ENCODE results near the gene LSM7.

DNA sequence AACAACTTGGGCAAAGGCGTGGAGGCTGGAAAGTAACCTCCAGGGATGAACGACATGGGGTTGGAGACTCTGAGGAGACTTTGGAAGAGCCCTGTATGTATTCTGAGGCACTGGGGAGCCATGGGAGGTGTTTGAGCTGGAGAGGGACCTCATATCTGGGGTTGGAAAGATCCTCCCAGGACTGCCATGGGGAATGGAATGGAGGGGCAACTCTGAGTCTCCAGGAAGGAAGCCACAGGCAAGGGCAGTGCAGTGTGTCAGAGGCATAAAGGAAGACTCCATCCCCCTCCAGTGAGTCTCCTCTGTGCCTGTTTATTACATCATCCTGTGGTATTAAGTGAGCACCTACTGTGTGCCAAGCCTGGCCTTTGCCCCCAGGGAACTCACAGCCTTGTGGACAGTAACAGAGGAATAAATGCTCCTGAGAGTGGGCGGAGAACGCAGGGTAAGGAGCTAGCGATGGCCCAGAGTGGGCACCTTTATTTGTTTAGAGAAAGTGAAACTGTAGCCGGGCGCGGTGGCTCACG lies 54.1 kb downstream of the LSM7 start:
- TF ChIP-seq POLR2A (IDR thresholded peaks at IDR 0.05) = no peak
- no peak for TF ChIP-seq CTCF (IDR thresholded peaks at IDR 0.05)
